Right cardiac atrium (tissue), 5 donors: ENCODE results near the gene MRPL36. TPM values are rescaled to one million over a fixed set of nuclear protein-coding genes. Genes with fewer than 3 reads are reported as not detected.
"Not testable (repeated sequence)": the region's sequence is repeated elsewhere in the genome, so short reads cannot be mapped to it uniquely, and the experiment has no call there.

ENCODE experiments used
- ATAC-seq, 2 donors: fragments of 200-7000 bp; cut with Tn5 transposase; one replicate each; pipeline versions ENCODE4 v1.8.0 to v1.9.1; 2020; ENCODE audit warnings: moderate library complexity in 2 of 2, mild to moderate bottlenecking in 1 of 2
- DNase-seq, 3 donors: peaks; one replicate each; pipeline ENCODE4 v3.0.0-alpha.2; 2020
- H3K27ac ChIP-seq: one replicate; pipeline ENCODE4 v1.5.1; 2013; ENCODE audit warnings: mild to moderate bottlenecking, low read length, control low read depth, moderate library complexity
- H3K27me3 ChIP-seq: one replicate; pipeline ENCODE4 v1.6.1; 2013; ENCODE audit not compliant: control insufficient read depth, insufficient read depth
- H3K4me1 ChIP-seq: one replicate; pipeline ENCODE4 v1.6.1; 2013; ENCODE audit warnings: low read length; ENCODE audit not compliant: control insufficient read depth, insufficient read depth
- H3K4me3 ChIP-seq: one replicate; pipeline ENCODE4 v1.5.1; 2013; ENCODE audit warnings: low read length, control low read depth
- H3K9me3 ChIP-seq: one replicate; pipeline ENCODE4 v1.6.1; 2013; ENCODE audit warnings: low read length; ENCODE audit not compliant: control insufficient read depth
- WGBS: extraction: QIAGEN DNeasy Blood & Tissue Kit; methylation state at CpG from one replicate; pipeline ENCODE4 v1.1.7; 2013; 5-methylcytosine and 5-hydroxymethylcytosine counted together
- intact Hi-C, 4 donors: fragments of 100-400 bp; cut with DNase I; formaldehyde crosslinking; loops; one replicate each; pipeline versions ENCODE4 v1.11.0 to v1.14.0; 2022 to 2023
- polyA plus RNA-seq: library from polyadenylated mRNA; stranded (reverse); fragments of 200-250 nt; gene quantifications from one replicate; pipeline ENCODE4 v1.2.3, GENCODE V29; 2013
- total RNA-seq, 4 donors: library from RNA; stranded (reverse); fragmentation: NEBNext Ultra II Directional; extraction: Animal tissue kit (Norgen Biotek cat#: 25700); gene quantifications; one replicate each; pipeline ENCODE4 v1.2.1, GENCODE V29; 2021
- donor health status: healthy with polysubstance abuse.
- donor health status: DM: no; HTN: yes; CAD: no.
- donor health status: DM: no; HTN: no; CAD: no.
- donor health status: DM: no; HTN: yes; CAD: no; lungs with severe emphysema.
- donor health status: DM: yes; HTN: yes; CAD: no.

MRPL36 gene
- total and polyA plus RNA-seq, 5 donors: 40.8 to 104 (median 48.1) TPM

- no peaks in the 10 kb centered on the region for H3K27me3 ChIP-seq
- H3K27ac ChIP-seq: no peak overlapping the region
- H3K9me3 ChIP-seq: no peaks in the 10 kb centered on the region
- ATAC-seq (no peak), DNase-seq (no peak)
- H3K4me3 ChIP-seq: no peak overlapping the region
- 86% methylated on average over 33 of the region's 33 CpGs for whole genome bisulfite sequencing
- peaks cover 2% of the 10 kb centered on the region for H3K4me1 ChIP-seq
- intact Hi-C loops: no loop called here
These were observed 5.4 kb downstream of the MRPL36 start for GRCh38 chr5:1793966-1794900.

- Histone ChIP-seq H3K4me3 (no peak overlapping the region), H3K9me3 (no peaks in the 10 kb centered on the region), H3K27ac (no peak overlapping the region), H3K4me1 (no peaks in the 10 kb centered on the region), H3K27me3 (no peaks in the 10 kb centered on the region)
- DNase-seq (no peak), ATAC-seq (no peak)
- 60% methylated on average over 10 of the region's 10 CpGs for WGBS
- intact Hi-C loops: no loop called here
These were observed 6.3 kb downstream of the MRPL36 start for GRCh38 chr5:1793301-1793740.

GRCh38 chr5:1792842-1793266 lies 6.8 kb downstream of the MRPL36 start:
- Histone ChIP-seq H3K27ac (no peak overlapping the region), H3K9me3 (no peaks in the 10 kb centered on the region), H3K27me3 (no peaks in the 10 kb centered on the region), H3K4me1 (no peaks in the 10 kb centered on the region), H3K4me3 (no peak overlapping the region)
- no peak for DNase-seq
- WGBS: 66% methylated on average over 8 of the region's 8 CpGs
- ATAC-seq: no peak
- intact Hi-C loops: no loop called here

GRCh38 chr5:1791176-1791575 lies 8.5 kb downstream of the MRPL36 start:
- no peaks in the 10 kb centered on the region for H3K4me1 ChIP-seq
- intact Hi-C loops: no loop called here
- DNase-seq: peak in 1 of 3 donors; percentile 28
- H3K4me3 ChIP-seq: no peak overlapping the region
- WGBS: 90% methylated on average over 3 of the region's 3 CpGs
- ATAC-seq: no peak
- H3K27me3 ChIP-seq: no peaks in the 10 kb centered on the region
- H3K27ac ChIP-seq: no peak overlapping the region
- no peaks in the 10 kb centered on the region for H3K9me3 ChIP-seq

- peak in 1 of 3 donors; percentile 26 for DNase-seq
- no peak overlapping the region for H3K4me3 ChIP-seq
- ATAC-seq: peak in 1 of 2 donors; percentile 41
- H3K4me1 ChIP-seq: no peaks in the 10 kb centered on the region
- 23% methylated on average over 10 of the region's 10 CpGs for WGBS
- no peaks in the 10 kb centered on the region for H3K27me3 ChIP-seq
- intact Hi-C loops: no loop called here
- no peak overlapping the region for H3K27ac ChIP-seq
- H3K9me3 ChIP-seq: no peaks in the 10 kb centered on the region
These were observed 9.7 kb downstream of the MRPL36 start for GRCh38 chr5:1789834-1790471.

- ATAC-seq, H3K4me3 ChIP-seq, H3K4me1 ChIP-seq, H3K9me3 ChIP-seq, H3K27me3 ChIP-seq, DNase-seq, H3K27ac ChIP-seq, intact Hi-C loops: not testable (repeated sequence)
- WGBS: 87% methylated on average over 3 of the region's 3 CpGs
These were observed 10.2 kb downstream of the MRPL36 start for GRCh38 chr5:1789438-1789833.

GRCh38 chr5:1788828-1789227 lies 10.8 kb downstream of the MRPL36 start:
- H3K9me3 ChIP-seq: no peaks in the 10 kb centered on the region
- intact Hi-C loops: no loop called here
- no peak overlapping the region for H3K4me3 ChIP-seq
- no peaks in the 10 kb centered on the region for H3K4me1 ChIP-seq
- H3K27ac ChIP-seq: no peak overlapping the region
- DNase-seq (no peak), ATAC-seq (no peak)
- 88% methylated on average over 15 of the region's 15 CpGs for WGBS
- H3K27me3 ChIP-seq: no peaks in the 10 kb centered on the region

- ATAC-seq (no peak), DNase-seq (no peak)
- intact Hi-C loops: no loop called here
- no peaks in the 10 kb centered on the region for H3K27me3 ChIP-seq
- no peaks in the 10 kb centered on the region for H3K9me3 ChIP-seq
- H3K27ac ChIP-seq: no peak overlapping the region
- no peaks in the 10 kb centered on the region for H3K4me1 ChIP-seq
- H3K4me3 ChIP-seq: no peak overlapping the region
- WGBS: 90% methylated on average over 7 of the region's 7 CpGs
These were observed 11.4 kb downstream of the MRPL36 start for GRCh38 chr5:1788200-1788599.

- Histone ChIP-seq H3K27ac (no peak overlapping the region), H3K4me1 (no peaks in the 10 kb centered on the region), H3K9me3 (no peaks in the 10 kb centered on the region), H3K4me3 (no peak overlapping the region), H3K27me3 (no peaks in the 10 kb centered on the region)
- intact Hi-C loops: no loop called here
- ATAC-seq: no peak
- WGBS: 88% methylated on average over 12 of the region's 12 CpGs
- no peak for DNase-seq
These were observed 12.1 kb downstream of the MRPL36 start for GRCh38 chr5:1787472-1788047.

- no peak overlapping the region for H3K4me3 ChIP-seq
- WGBS: 94% methylated on average over 29 of the region's 29 CpGs
- H3K4me1 ChIP-seq: no peaks in the 10 kb centered on the region
These were observed 12.8 kb downstream of the MRPL36 start for GRCh38 chr5:1786621-1787471.

More at GRCh38 chr5:1786621-1787471, 12.8 kb downstream of the MRPL36 start:
- ATAC-seq (no peak), DNase-seq (peak; percentile 5 to 42 (median 28))
- no peaks in the 10 kb centered on the region for H3K9me3 ChIP-seq
- no peak overlapping the region for H3K27ac ChIP-seq
- H3K27me3 ChIP-seq: no peaks in the 10 kb centered on the region
- intact Hi-C loops: no loop called here
